GM18517 (cell line): ENCODE results near the gene CDH8.
"Not testable (repeated sequence)": the region's sequence is repeated elsewhere in the genome, so short reads cannot be mapped to it uniquely, and the experiment has no call there.

ENCODE experiments used
- ATAC-seq: cut with Tn5 transposase; IDR thresholded peaks from one replicate; pipeline ENCODE4 v1.9.1; 2021; ENCODE audit warnings: mild to moderate bottlenecking, moderate library complexity; ENCODE audit not compliant: unreplicated experiment

CDH8 gene

DNA sequence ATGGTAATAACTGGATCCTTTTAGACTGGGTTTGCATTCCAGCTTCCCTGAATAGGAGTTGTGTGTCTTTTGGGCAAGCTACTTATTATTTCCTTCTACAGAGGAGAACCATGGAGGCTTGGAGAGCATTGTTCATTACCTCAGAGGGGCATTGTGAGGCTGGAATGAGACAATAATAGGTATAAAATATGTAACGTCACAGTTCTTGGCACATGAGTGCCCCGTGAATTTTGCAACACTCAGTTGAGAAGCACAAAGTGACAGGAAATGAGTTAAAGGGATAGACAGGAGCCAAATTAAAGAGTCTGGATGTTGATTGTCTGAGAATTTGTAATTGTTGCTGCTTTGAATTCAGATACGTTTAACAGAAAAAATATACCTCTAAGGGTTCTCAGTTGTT, 92.2 kb downstream of the CDH8 start:
- no peak for ATAC-seq

DNA sequence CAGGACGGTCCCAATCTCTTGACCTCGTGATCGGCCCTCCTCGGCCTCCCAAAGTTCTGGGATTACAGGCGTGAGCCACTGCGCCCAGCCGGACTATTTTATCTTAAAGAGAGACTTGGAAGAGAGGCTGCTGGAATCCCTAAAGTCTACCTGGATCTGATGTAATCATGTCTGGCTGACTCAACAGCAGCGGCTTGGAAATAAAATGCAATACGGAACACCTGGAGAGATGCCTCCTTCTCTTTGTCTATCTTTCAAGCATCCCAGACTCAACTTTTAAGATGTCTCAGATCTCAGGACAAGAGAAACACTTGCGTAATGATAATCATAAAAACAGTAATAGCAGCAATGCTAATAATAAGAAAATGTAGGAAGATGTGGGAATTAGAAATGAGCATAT, 95.6 kb downstream of the CDH8 start:
- no peak for ATAC-seq

DNA sequence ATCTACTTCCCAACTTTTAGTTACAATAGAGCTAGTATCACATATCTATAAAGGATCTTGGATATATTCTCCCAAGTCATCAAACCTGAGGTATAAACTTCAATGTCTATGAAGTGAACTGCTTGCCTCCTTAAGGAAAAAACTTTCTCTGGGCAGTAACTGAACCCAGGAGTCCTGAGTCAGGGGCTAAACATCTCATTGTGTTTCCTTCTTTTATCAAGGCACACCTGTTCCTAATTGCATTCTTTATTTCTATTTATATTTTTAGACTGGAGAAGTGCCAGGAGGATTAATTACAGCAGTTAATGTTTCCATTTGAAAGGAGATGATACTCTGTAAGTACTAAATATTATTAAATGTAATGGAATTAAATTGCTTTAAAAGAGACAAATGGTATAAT, 98.6 kb downstream of the CDH8 start:
- no peak for ATAC-seq

DNA sequence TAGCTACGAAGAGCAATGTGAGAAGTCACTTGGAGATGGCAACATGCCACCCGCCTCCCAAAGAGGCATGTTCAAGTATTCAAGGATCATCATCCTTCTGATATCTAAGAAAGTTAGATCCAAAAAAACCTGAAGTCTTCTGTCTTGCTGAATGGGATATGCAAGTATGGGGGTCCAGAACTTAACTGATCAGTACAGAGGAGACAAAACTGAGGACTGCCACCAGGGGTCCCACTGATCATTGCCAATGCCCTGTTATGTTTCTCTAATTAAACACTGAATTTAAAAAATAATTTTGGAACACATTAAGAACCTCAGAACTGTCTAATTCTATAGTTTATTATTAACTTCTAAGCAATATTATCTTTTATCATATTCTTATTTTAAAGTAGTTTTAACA, 99.7 kb downstream of the CDH8 start:
- no peak for ATAC-seq

DNA sequence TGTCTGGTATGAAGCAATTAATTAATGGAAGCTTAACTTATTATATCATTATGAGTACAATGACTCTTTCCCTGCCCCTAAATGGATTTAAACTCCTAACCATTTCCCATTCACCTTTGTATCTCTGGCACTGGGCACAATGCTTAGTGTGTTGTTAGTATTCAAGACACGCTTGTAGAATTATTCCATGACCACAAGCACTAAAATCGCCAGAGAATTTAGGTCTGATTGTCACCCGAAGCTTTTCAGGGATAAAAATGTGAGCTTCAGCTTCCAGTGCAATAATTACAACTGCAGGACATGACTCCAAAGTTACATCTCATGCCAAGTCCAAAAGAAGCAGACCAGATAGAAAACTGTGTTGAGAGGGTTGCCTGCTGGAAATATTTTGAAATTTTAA, 101.6 kb downstream of the CDH8 start:
- no peak for ATAC-seq

DNA sequence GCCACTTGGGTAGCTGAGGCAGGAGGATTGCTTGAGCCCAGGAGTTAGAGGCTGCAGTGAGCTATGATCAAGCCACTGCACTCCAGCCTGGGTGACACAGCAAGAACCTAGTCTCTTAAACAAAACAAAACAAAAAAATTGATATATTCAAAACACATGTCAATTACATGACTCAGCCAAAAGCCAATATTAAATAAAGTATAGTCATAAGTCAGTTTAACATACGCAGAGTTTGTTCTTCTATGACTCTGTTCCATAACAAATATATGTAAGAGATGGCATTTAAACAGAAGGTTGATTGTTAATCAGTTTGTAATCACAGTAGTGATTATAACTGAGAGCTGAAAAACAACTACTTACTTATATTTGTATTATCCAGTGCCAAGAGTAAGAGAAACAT, 106.5 kb downstream of the CDH8 start:
- no peak for ATAC-seq

DNA sequence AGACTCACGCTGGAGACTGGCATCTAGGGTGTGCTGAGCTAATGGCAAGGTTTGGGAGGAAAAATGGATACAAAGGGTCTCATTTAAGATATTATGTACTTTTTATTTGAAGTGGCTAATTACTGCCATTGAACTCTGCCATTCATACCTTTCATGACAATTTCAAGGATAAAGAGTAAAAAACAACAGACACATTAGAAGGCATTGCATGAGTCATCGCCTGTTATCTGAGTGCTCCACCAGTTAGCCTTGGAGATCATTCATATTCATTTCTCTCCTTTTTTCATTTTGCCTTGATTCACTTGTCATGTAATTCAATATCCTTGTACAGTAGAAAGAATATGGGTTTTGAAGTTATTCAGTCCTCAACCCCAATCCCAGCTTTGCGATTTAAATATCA, 109.5 kb downstream of the CDH8 start:
- ATAC-seq = no peak

DNA sequence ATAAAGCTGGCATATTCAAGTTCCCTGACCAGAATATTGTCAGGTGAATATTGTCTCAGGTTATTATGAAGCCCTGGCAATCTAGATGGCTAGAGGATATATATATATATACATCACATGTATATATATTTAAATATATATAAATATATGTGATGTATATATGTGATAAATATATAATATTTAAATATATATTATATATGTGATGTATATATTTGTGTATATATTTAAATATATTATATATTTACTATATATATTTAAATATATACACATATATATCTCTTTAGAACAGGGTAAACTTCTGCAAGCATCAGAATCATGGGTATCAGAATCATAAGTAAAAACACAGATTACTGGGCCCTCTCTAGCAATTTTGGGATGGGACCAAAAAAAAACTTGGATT, 112.6 kb downstream of the CDH8 start:
- ATAC-seq = no peak

DNA sequence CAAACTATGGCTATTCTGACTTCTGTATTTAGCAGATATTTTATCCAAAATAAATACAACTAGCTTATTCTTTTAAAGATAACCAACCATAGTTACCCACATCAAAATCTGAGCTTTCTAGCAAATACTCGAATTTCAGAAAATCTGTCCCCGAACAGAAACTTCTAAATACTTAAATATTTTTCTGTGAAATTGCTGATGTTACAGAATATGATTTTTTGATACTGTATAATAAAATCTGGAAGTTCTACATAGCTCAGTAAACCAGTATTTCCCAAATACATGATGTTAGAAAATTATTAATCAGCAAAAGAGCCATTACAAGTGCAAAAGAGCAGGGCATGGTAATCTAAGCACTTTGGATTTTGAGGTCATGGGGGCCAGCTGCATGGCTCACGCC, 114.9 kb downstream of the CDH8 start:
- ATAC-seq = no peak

DNA sequence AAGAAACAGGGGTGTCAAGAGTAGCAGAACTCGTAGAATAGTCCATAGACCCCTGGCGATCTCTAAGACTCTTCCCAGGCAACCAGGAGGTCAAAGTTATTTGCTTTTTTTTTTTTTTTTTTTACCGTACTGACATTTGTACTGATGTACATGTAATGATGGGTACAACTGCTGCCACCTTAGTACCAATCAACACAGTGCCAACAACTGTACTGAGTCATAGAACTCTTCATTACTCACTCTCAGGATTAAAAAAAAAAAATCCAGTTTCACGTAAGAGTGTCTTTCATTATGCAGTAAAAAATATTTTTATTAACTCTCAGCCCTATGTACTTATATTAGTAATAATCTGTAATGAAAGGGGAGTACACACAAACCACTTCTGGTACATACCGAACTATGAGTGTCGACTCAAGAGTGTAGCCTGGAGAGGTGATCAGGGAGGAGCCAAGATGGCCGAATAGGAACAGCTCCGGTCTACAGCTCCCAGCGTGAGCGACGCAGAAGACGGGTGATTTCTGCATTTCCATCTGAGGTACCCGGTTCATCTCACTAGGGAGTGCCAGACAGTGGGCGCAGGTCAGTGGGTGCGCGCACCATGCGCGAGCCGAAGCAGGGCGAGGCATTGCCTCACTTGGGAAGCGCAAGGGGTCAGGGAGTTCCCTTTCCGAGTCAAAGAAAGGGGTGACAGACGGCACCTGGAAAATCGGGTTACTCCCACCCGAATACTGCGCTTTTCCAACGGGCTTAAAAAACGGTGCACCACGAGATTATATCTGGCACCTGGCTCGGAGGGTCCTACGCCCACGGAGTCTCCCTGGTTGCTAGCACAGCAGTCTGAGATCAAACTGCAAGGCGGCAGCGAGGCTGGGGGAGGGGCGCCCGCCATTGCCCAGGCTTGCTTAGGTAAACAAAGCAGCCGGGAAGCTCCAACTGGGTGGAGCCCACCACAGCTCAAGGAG, 118.1 kb downstream of the CDH8 start:
- not testable (repeated sequence) for ATAC-seq

DNA sequence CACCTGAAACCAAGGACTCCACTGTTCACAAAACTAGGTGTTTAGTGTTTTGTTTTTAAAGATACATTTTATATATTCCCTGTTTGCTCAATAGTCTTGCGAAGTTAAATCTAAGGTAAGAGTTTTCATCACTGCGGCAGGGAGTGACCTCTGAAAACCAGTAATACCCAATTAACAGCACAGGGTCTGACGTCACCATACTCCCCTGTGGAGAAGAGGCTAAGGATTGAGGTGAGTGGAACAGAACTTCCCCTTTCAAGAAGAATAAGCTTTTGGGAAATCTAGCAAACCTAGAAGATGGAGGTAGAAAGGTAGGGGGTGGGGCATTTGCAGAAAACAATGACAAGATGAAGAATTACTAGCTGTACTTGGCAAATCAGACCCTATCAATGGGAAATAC, 120.7 kb downstream of the CDH8 start:
- ATAC-seq = no peak

DNA sequence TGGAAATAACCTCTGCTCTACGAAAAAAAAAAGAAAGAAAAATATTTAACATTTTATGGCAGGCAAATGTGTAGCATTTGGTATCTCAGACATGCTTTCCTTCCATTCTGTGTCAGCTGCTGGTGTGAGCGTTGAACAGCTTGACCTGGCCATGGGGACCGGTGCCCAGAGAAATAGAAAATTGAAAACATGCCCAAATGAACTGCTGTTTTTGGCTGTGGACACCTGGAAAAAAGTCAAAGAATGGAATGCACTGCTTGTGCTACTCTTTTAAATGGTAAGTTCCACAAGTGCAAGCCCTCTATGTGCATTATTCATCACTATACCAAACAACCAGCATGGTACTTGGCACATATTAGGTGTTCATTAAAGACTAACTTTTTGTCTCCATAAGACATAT, 127.2 kb downstream of the CDH8 start:
- no peak for ATAC-seq

DNA sequence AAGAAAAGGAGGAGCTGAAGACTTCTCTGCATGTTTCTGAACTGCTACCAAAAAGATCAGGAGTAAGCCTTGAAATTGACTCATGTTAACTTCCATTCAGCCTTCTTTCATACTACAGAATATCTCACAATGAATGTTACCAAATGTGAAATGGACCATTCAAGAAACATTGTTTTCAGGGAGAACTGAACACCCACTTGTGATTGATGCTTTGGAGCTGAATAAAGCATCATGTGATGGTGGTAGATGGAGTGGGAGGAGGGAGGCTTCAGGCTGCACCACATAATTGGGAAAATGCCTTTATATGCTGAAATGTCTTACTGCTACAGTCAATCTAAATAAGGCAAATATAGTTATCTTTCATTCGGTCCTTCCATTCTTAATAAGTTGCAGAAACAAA, 127.8 kb downstream of the CDH8 start:
- no peak for ATAC-seq

DNA sequence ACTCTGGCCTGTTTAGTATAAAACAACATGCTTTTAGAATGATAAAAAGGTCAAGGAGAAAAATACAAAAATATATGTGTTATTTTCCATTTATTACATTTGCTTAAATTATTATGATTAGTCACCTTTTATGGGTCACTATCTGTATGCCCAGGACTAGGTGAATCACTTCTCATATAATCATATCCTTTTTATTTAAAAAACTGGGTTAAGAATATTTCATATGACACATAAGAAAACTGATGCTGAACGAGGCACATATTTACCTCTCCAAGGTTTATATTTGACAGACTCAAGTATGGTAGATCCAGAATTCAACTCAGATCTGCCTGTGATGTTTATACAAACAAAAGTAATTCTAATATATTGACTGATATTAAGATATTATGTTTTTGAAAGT, 134.5 kb downstream of the CDH8 start:
- ATAC-seq = no peak

DNA sequence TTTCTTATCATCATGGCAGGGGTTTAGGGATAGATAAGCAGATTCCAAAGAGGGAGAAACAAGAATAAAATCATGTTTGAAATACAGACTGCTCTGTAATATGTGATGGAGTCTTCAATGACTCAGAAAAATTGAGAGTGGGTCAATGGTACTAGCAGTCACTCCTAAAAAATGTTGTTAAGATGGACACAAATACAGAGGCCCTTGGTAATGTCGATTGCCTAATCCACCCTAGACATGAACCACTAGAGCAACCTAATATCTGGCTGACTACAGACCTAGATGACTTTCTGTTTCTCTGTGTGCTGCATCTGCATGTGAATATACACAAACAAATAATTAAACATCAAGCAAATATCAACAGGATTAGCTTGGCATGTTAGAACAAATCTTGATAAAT, 135.8 kb downstream of the CDH8 start:
- ATAC-seq = no peak

DNA sequence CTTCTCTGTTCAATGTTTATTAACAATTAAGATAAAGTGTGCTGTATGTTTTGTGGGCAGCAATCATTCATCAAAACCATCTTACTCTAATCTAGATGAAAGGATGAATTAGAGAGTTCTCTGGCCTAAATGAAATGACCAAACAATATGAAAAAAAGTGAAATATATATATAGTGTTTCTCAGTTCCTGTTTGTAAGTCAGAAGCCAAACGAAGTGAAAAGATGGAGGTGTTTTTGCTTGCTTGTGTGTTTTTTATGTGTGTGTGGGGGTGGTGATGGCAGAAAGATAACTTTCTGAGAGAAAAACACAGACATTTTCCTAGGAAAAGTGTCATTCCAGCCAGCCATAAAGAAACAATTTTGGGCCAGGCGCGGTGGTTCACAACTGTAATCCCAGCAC, 138.6 kb downstream of the CDH8 start:
- ATAC-seq = no peak

DNA sequence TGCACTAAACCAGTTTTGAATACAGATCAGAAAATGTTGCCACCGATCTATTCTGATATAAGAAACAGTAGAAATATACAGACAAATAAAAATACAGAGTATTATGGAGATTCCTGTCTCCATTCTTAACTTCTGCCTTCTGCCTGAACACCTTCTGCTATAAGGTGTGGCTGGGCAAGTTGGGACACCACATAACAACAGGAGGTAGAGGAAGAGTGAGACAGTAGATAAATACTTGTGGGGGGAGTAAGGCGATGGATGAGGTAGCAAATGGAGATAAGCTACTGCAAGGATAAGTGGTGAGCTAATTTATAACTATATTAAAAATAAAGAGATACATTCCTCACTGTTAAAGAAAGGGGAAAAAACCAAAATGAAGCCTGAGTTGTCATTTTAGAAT, 143.7 kb downstream of the CDH8 start:
- ATAC-seq = no peak

DNA sequence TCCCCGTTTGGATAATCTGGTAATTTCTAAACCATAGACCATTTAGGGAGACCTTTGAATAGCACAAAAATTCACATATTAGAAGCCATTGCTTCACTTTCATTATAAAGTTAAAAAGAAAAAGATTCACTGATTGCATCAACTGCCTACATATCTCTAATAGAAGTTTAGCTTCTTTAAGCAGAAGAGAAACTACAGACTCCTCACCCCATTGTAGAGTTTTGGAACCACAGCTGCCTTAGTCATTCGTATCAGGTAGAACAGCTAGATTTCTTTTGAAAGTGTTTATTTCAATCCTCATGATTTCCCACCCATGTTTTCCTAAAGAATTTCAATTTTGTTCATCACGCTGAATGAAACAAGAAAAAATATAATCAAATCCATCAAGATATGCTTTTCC, 144.8 kb downstream of the CDH8 start:
- ATAC-seq = no peak

DNA sequence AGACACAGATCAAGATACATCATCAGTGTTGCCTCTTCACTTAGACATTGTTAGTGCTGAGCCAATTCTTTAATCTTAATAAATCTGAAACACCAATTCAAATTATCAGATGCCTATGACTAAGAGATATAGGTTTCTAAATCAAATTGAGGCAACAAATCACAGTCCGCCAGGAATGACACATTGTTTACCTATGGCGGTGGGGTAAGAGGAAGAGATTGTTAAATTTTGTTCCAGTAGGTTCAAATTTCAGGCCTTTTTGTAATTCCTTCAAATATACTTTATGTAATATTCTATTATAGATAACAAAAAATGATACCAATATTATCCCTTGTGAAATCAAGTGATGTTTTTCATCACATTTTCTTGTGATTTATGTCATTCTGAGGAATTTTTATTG, 145.9 kb downstream of the CDH8 start:
- no peak for ATAC-seq

DNA sequence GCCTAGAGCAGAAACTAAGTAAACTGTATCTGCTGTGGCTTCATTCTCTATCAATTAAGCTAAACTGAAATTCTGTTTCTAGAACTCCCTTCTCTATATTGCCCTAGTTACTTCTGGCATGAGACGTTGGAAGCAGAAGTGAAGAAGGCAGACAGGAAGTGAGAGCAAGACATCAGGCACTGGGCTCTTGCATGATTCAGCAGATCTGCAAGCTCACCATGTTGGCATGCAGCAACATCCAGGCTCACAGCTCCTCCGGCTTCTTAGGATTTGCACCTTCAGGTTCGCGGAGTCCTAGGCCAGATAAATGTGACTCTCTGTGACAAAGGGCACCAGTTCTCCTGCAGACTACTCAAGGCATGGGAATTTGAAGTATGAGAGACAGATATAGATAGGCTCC, 148.3 kb downstream of the CDH8 start:
- no peak for ATAC-seq

DNA sequence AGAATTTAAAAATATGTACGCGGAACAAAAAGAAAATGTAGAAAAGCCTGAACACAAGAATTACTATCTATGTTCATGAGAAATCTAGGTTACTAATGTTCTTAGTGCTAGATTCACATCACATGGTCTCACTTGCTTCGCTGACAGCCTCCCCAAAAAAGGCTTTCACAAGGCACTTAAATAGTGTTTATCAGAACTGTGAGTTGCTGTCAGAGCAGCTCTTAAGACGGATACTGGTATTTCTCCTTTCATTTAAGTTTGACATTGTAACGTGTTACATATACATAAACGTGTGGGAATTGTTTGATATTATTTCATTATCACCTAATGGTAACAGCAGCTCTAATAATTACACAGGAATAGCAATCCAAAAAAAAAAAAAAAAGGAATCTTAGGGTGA, 150.9 kb downstream of the CDH8 start:
- ATAC-seq = no peak

DNA sequence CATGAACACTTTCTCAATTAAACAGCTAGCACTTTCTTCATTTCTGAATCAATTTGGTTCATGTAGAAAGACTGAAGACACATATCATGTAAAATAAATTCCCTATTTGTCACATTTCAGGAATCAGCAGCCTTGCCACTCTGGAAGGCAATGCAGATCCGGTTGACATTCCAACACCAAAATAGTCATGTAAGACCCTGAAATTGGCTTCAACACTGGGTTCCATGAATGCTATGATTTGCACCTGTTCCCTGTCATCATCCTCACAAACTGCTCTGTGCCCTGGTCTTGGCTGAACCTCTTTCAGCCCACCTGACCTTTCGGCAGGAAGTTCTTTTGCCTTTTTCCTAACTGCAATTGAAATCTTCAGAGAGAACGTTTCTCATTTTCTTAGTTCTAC, 156.9 kb downstream of the CDH8 start:
- no peak for ATAC-seq

DNA sequence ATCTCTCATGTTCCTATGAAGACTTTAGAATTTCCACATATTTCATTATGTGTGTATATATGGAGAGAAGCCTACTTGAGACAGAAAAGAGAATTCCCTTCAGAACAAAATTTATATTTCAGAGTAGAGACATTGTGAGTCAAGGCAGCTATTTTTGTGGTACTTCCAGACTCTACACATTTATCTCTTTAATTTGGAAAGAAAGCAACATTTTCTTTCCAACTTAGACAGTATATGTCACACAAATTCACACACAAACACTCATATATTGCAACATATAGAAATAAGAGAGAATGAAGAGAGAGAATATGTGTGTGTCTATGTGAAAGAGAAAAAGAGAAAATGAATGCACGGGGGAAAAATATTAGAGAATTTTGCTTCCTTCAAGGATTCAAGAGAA, 158.8 kb downstream of the CDH8 start:
- ATAC-seq = no peak
